HL-60 (cell line): ENCODE data around the gene HDGFL3.

Source experiments
- DNase-seq, 2 experiments: peaks; one replicate each; pipeline ENCODE4 v3.0.0-alpha.2; 2010 to 2020; ENCODE audit warnings: low read depth in 1 of 2, low spot score in 1 of 2
- H3K27ac ChIP-seq: fragments of 250-450 bp; sonication (Bioruptor Pico); replicated peaks from 2 replicates; pipeline ENCODE4 v1.5.1; 2020; ENCODE audit warnings: mild to moderate bottlenecking, moderate library complexity
- H3K27me3 ChIP-seq: fragments of 250-450 bp; sonication (Bioruptor Pico); 2 replicates; pipeline ENCODE4 v1.5.1; 2021; ENCODE audit warnings: mild to moderate bottlenecking, moderate library complexity; ENCODE audit not compliant: insufficient read depth, poor library complexity, severe bottlenecking
- H3K4me3 ChIP-seq: replicated peaks from 2 replicates; pipeline ENCODE4 v1.5.1; 2011; ENCODE audit warnings: mild to moderate bottlenecking, control low read depth, low read length; ENCODE audit not compliant: insufficient read depth
- CTCF ChIP-seq: IDR thresholded peaks from one replicate; pipeline ENCODE4 v1.5.1; 2011; ENCODE audit warnings: low read length, control low read depth, inconsistent platforms; ENCODE audit not compliant: insufficient read depth
- GABPA ChIP-seq: IDR thresholded peaks from 2 replicates; pipeline ENCODE4 v1.6.1; 2012; ENCODE audit warnings: low read depth
- POLR2AphosphoS5 ChIP-seq: IDR thresholded peaks from 2 replicates; pipeline ENCODE4 v1.6.1; 2012; ENCODE audit warnings: low read depth
- REST ChIP-seq: IDR thresholded peaks from 2 replicates; pipeline ENCODE4 v1.6.1; 2012; ENCODE audit warnings: low read depth; ENCODE audit not compliant: insufficient replicate concordance
- SPI1 ChIP-seq: IDR thresholded peaks from 2 replicates; pipeline ENCODE4 v1.6.1; 2012; ENCODE audit warnings: low read depth, mild to moderate bottlenecking, borderline replicate concordance

Gene HDGFL3

GRCh38 chr15:83219026-83219425, 11.4 kb upstream of the HDGFL3 start:
- TF ChIP-seq CTCF, result no peak
- TF ChIP-seq GABPA, result no peak
- TF ChIP-seq SPI1, result no peak
- TF ChIP-seq POLR2AphosphoS5, result no peak
- no peak for TF ChIP-seq REST
- H3K27me3 ChIP-seq, result no peaks in the 10 kb centered on the region
- no peak overlapping the region for H3K27ac ChIP-seq
- no peak overlapping the region for H3K4me3 ChIP-seq
- no peak for DNase-seq

GRCh38 chr15:83215306-83215705, 7.7 kb upstream of the HDGFL3 start:
- no peak overlapping the region for H3K4me3 ChIP-seq
- peaks cover 4% of the 10 kb centered on the region for H3K27me3 ChIP-seq
- H3K27ac ChIP-seq, result no peak overlapping the region
- TF ChIP-seq POLR2AphosphoS5 (no peak), SPI1 (no peak), CTCF (no peak), GABPA (no peak), REST (no peak)
- DNase-seq, result no peak

GRCh38 chr15:83210619-83211018, 3.0 kb upstream of the HDGFL3 start:
- no peak for TF ChIP-seq CTCF
- no peak for TF ChIP-seq POLR2AphosphoS5
- TF ChIP-seq SPI1, result no peak
- TF ChIP-seq REST, result no peak
- TF ChIP-seq GABPA, result no peak
- no peak overlapping the region for H3K4me3 ChIP-seq
- no peak overlapping the region for H3K27ac ChIP-seq
- peaks cover 31% of the 10 kb centered on the region for H3K27me3 ChIP-seq
- DNase-seq, result no peak
